NCI-H2081 (cell line): ENCODE results near the gene OR51S1.
"Not testable (repeated sequence)": the region's sequence is repeated elsewhere in the genome, so short reads cannot be mapped to it uniquely, and the experiment has no call there.

Experiments used
- DNase-seq, 2 experiments: peaks; one replicate each; lab custom pipeline; 2025; lab: John Stamatoyannopoulos, UW

Gene OR51S1

DNA sequence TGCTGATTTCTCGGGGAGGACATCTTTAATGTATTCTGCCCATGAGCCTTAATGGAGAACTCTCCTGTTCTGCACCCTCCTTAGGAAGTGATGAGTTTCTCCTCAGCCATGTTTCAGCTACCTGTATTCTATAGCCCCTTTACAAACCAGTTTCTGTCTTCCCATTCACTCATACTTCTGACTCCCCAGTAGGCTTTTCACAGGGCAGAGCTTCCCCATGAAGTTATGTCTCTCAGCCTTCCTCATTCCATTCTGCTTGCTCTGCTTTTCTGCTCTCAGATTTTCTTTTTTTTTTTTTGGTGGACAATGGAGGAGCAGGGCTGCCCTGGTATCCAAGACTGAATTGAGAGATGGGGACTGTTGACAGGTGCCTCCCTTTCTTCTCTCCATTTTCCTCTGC is 40.5 kb downstream of the OR51S1 start:
- DNase-seq, result no peak

DNA sequence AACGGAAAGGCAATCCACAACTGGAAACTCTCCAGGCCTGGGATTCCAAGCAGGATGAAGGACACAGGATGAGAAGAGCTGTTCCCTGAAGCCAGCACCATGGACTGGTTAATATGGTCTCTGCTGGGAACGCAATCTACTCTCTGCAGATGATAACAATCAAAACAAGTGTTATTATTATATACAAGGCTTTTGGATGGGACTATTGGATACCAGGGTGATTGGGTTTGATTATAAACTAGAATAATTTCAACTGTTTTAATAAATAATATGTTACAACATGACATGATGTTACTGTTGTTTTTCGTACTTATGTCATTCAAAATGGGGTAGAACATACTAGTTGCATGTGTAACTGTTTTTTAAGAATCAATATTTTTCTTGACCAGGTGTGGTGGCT is 44.7 kb downstream of the OR51S1 start, which contains the start of gene OR52R1:
Gene OR52R1, minus strand, starts transcription at position 101 of the 400 bp plus-strand sequence. Its CDS starts 0 bp downstream, at position 101.
- no peak for DNase-seq

DNA sequence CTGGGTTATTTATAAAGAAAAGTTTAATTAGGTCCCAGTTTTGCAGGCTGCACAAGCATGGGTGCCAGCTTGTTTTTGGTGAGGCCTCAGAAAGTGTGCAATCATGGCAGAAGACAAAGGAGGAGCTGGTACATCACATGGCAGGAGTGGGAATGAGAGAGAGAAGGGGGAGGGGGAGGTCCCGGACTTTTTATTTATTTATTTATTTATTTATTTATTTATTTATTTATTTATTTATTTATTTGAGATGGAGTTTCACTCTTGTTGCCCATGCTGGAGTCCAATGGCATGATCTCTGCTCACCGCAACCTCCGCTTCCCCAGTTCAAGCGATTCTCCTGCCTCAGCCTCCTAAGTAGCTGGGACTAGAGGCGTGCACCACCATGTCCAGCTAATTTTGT is 47.7 kb downstream of the OR51S1 start:
- DNase-seq, result not testable (repeated sequence)

DNA sequence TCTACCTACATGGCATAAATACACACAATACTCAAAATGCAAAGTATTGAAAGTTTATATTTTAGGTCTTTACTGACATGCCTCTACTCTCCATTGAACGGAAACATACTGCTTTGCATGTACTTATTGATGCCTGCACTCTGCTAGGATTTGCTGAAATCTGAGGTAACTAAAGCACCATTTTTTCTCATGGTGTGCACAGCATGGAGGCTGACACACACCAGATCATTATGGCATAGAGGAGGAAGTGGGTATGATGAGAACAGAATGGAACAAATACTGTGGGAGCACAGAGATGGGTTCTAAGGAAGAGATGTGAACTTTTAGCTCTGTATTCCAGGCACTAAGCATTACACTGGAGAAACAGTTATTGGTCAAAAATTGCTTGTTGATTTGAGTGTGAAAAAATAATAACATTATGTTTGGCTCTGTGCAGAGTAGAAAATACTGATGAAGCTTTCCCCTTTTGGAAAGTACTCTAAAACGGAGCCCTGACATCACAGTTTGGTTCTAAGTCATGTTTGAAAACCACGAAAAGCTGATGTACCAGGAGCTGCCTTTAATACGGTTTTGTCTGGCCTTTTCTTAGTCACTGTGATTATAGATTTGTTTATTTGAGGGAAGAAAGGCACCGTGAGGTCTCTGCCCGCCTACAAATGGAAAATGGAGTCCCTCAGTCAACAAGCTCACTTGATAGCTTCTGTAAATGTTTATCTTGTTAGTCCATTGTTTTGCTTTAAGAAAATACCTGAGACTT is 50.4 kb downstream of the OR51S1 start:
- no peak for DNase-seq
